Loucy (cell line): ENCODE data around the gene POLD1.
"Not testable (repeated sequence)": the region's sequence is repeated elsewhere in the genome, so short reads cannot be mapped to it uniquely, and the experiment has no call there.

Experiments
- H2AFZ ChIP-seq: fragments of 200-600 bp; sonication (generic); 2 replicates; pipeline ENCODE4 v1.6.0; 2016; ENCODE audit warnings: antibody characterized with exemption, mild to moderate bottlenecking, low read length, moderate library complexity
- H3F3A ChIP-seq: fragments of 200-600 bp; 2 replicates; pipeline ENCODE4 v1.6.0; 2016; ENCODE audit warnings: antibody characterized with exemption, low read depth, mild to moderate bottlenecking
- H3K27me3 ChIP-seq: fragments of 200-600 bp; sonication (generic); 2 replicates; pipeline ENCODE4 v1.6.1; 2014; ENCODE audit warnings: low read length, mild to moderate bottlenecking; ENCODE audit not compliant: insufficient read depth, poor library complexity, severe bottlenecking
- H3K36me3 ChIP-seq: fragments of 200-600 bp; sonication (generic); 2 replicates; pipeline ENCODE4 v1.6.1; 2016; ENCODE audit warnings: low read length; ENCODE audit not compliant: insufficient read depth
- H3K4me1 ChIP-seq: fragments of 200-600 bp; sonication (generic); 2 replicates; pipeline ENCODE4 v1.5.1; 2014; ENCODE audit warnings: low read length, mild to moderate bottlenecking; ENCODE audit not compliant: insufficient read depth, poor library complexity, severe bottlenecking
- H3K4me2 ChIP-seq: fragments of 200-600 bp; sonication (generic); 2 replicates; pipeline ENCODE4 v1.6.0; 2014; ENCODE audit warnings: antibody characterized with exemption, low read length, low read depth, mild to moderate bottlenecking; ENCODE audit not compliant: poor library complexity, severe bottlenecking
- H3K4me3 ChIP-seq: fragments of 200-600 bp; sonication (generic); 2 replicates; pipeline ENCODE4 v1.5.1; 2014; ENCODE audit warnings: low read length, mild to moderate bottlenecking, mixed read lengths; ENCODE audit not compliant: poor library complexity, severe bottlenecking
- H3K79me2 ChIP-seq: fragments of 200-600 bp; sonication (generic); 2 replicates; pipeline ENCODE4 v1.6.1; 2014; ENCODE audit warnings: low read length; ENCODE audit not compliant: insufficient read depth
- H3K9ac ChIP-seq: fragments of 200-600 bp; sonication (generic); 2 replicates; pipeline ENCODE4 v1.6.0; 2014; ENCODE audit warnings: mild to moderate bottlenecking, low read depth, low read length, moderate library complexity; ENCODE audit not compliant: poor library complexity, severe bottlenecking
- H3K9me2 ChIP-seq: fragments of 200-600 bp; sonication (generic); replicated peaks from 2 replicates; pipeline ENCODE4 v1.6.1; 2016; ENCODE audit warnings: low read depth, low read length, mixed read lengths
- H3K9me3 ChIP-seq: fragments of 200-600 bp; sonication (generic); 2 replicates; pipeline ENCODE4 v1.6.1; 2014; ENCODE audit warnings: mild to moderate bottlenecking, antibody characterized with exemption, low read length, low read depth; ENCODE audit not compliant: insufficient read depth
- H4K20me1 ChIP-seq: fragments of 200-600 bp; sonication (generic); 2 replicates; pipeline ENCODE4 v1.6.0; 2014; ENCODE audit warnings: antibody characterized with exemption, low read length, mild to moderate bottlenecking; ENCODE audit not compliant: insufficient read depth, poor library complexity, severe bottlenecking
- CTCF ChIP-seq: fragments of 200-600 bp; sonication (generic); conservative IDR thresholded peaks from 2 replicates; pipeline ENCODE4 v1.5.1; 2014; ENCODE audit warnings: mild to moderate bottlenecking, antibody characterized with exemption, low read length
- EZH2phosphoT487 ChIP-seq: fragments of 200-600 bp; IDR thresholded peaks from 2 replicates; pipeline ENCODE4 v1.6.1; 2018; ENCODE audit warnings: antibody characterized with exemption, mild to moderate bottlenecking, moderate library complexity, borderline replicate concordance

POLD1 gene

GRCh38 chr19:50435221-50435620 lies 51.1 kb downstream of the POLD1 start:
- H2AFZ ChIP-seq = no peak overlapping the region
- H4K20me1 ChIP-seq = no peaks in the 10 kb centered on the region
- H3K36me3 ChIP-seq = no peaks in the 10 kb centered on the region
- H3F3A ChIP-seq = no peaks in the 10 kb centered on the region
- no peaks in the 10 kb centered on the region for H3K27me3 ChIP-seq
- peaks cover 4% of the 10 kb centered on the region for H3K4me1 ChIP-seq
- no peak overlapping the region for H3K9ac ChIP-seq
- H3K4me2 ChIP-seq = no peak overlapping the region
- no peaks in the 10 kb centered on the region for H3K9me2 ChIP-seq
- H3K79me2 ChIP-seq = no peaks in the 10 kb centered on the region
- H3K9me3 ChIP-seq = no peaks in the 10 kb centered on the region
- TF ChIP-seq EZH2phosphoT487 = no peak
- TF ChIP-seq CTCF = no peak
- no peak overlapping the region for H3K4me3 ChIP-seq

- Histone ChIP-seq H3K4me1 (peaks cover 4% of the 10 kb centered on the region), H3K79me2 (no peaks in the 10 kb centered on the region), H3K36me3 (no peaks in the 10 kb centered on the region), H4K20me1 (no peaks in the 10 kb centered on the region), H3K27me3 (no peaks in the 10 kb centered on the region), H3F3A (no peaks in the 10 kb centered on the region), H3K4me2 (no peak overlapping the region), H2AFZ (no peak overlapping the region), H3K9me2 (no peaks in the 10 kb centered on the region), H3K9me3 (no peaks in the 10 kb centered on the region), H3K9ac (no peak overlapping the region), H3K4me3 (no peak overlapping the region)
- TF ChIP-seq EZH2phosphoT487 (no peak), CTCF (no peak)
These were observed 51.5 kb downstream of the POLD1 start for GRCh38 chr19:50435627-50436026.

GRCh38 chr19:50437862-50438449 lies 53.8 kb downstream of the POLD1 start:
- Histone ChIP-seq H3K79me2 (no peaks in the 10 kb centered on the region), H3K36me3 (no peaks in the 10 kb centered on the region), H3F3A (no peaks in the 10 kb centered on the region), H3K9ac (no peak overlapping the region), H3K9me2 (no peaks in the 10 kb centered on the region), H3K27me3 (no peaks in the 10 kb centered on the region), H4K20me1 (no peaks in the 10 kb centered on the region), H3K9me3 (no peaks in the 10 kb centered on the region), H3K4me1 (no peaks in the 10 kb centered on the region), H3K4me3 (no peak overlapping the region), H3K4me2 (no peak overlapping the region), H2AFZ (no peak overlapping the region)
- TF ChIP-seq EZH2phosphoT487 (no peak), CTCF (no peak)

- H3F3A ChIP-seq, H3K9ac ChIP-seq: not testable (repeated sequence)
These were observed 55.0 kb downstream of the POLD1 start for GRCh38 chr19:50439130-50439529.

More at GRCh38 chr19:50439130-50439529, 55.0 kb downstream of the POLD1 start:
- H3K9me3 ChIP-seq, H3K4me2 ChIP-seq, H3K27me3 ChIP-seq, H3K36me3 ChIP-seq, H3K4me1 ChIP-seq, H3K4me3 ChIP-seq, H4K20me1 ChIP-seq, H2AFZ ChIP-seq, H3K79me2 ChIP-seq, H3K9me2 ChIP-seq: not testable (repeated sequence)
